K562 (cell line): ENCODE data around the gene TARBP1. TPM values are rescaled to one million over a fixed set of nuclear protein-coding genes. Genes with fewer than 3 reads are reported as not detected.

Experiments
- ATAC-seq: fragments of 200-7000 bp; cut with Tn5 transposase; 3 replicates; pipeline ENCODE4 v1.9.1; 2020; ENCODE audit warnings: moderate library complexity
- BruUV-seq: library from RNA; stranded (reverse); fragments of 400-500 nt; replicated peaks from 2 replicates; lab custom pipeline; 2021; lab: Mats Ljungman, UMichigan
- CTCF ChIA-PET: fragments of 300-600 bp; formaldehyde crosslinking; extraction: SDS; loops from one replicate; lab custom pipeline; 2021; ENCODE audit warnings: low intra/inter-chr PET ratio; lab: Yijun Ruan, JAX
- POLR2A ChIA-PET: fragments of 300-600, 350-650 bp; sonication (Branson Sonifier 250); formaldehyde crosslinking; extraction: SDS; loops from one replicate; lab custom pipeline; 2021; ENCODE audit warnings: antibody characterized with exemption, inconsistent platforms; lab: Yijun Ruan, JAX
- DNase-seq, 4 experiments: peaks; one replicate each; pipeline versions ENCODE4 v3.0.0 to v3.0.0-alpha.2; 2011 to 2018; ENCODE audit warnings: low spot score in 3 of 4, mixed read lengths in 3 of 4; ENCODE audit errors: extremely low read depth in 1 of 4
- FAIRE-seq: peaks from 2 replicates; lab custom pipeline; 2011; peaks lifted over from hg19 to GRCh38; lab: Jason Lieb, UNC
- H2AFZ ChIP-seq: 2 replicates; pipeline ENCODE4 v1.6.0; 2011; ENCODE audit warnings: low read depth, low read length, control low read depth, inconsistent platforms
- H3K27ac ChIP-seq: fragments of 200-600 bp; 3 replicates; pipeline ENCODE4 v1.8.0; 2011; ENCODE audit warnings: low read depth, mild to moderate bottlenecking, control low read depth, inconsistent platforms, low read length, moderate library complexity, mixed read lengths; ENCODE audit errors: extremely low read depth
- H3K27me3 ChIP-seq, 2 experiments: fragments of 300-600 bp in 1 of 2; 2 replicates in 1 of 2; 3 replicates in 1 of 2; pipeline versions ENCODE4 v1.6.0 to v1.8.0; 2011; ENCODE audit warnings: inconsistent platforms in 2 of 2, low read length in 2 of 2, mild to moderate bottlenecking in 1 of 2, mixed read lengths in 1 of 2, moderate library complexity in 1 of 2; ENCODE audit not compliant: control insufficient read depth in 2 of 2, insufficient read depth in 2 of 2
- H3K36me3 ChIP-seq: fragments of 300-600 bp; 3 replicates; pipeline ENCODE4 v1.8.0; 2011; ENCODE audit warnings: mild to moderate bottlenecking, low read length, inconsistent platforms; ENCODE audit not compliant: control insufficient read depth, insufficient read depth
- H3K4me1 ChIP-seq, 2 experiments: fragments of 200-600 bp in 1 of 2; replicated peaks in 1 of 2; 2 replicates in 1 of 2; 3 replicates in 1 of 2; pipeline versions ENCODE4 v1.5.1 to v1.8.0; 2011; ENCODE audit warnings: inconsistent platforms in 2 of 2, low read length in 2 of 2, mild to moderate bottlenecking in 1 of 2, mixed read lengths in 1 of 2, moderate library complexity in 1 of 2; ENCODE audit not compliant: control insufficient read depth in 2 of 2, insufficient read depth in 2 of 2
- H3K4me2 ChIP-seq: 2 replicates; pipeline ENCODE4 v1.6.1; 2011; ENCODE audit warnings: low read length, control low read depth, inconsistent platforms, mixed read lengths; ENCODE audit not compliant: insufficient read depth
- H3K4me3 ChIP-seq: fragments of 200-600 bp; sonication (generic), shearing (Covaris generic); 2 replicates; pipeline ENCODE4 v1.5.1; 2016; ENCODE audit warnings: control low read depth, inconsistent platforms
- H3K79me2 ChIP-seq: fragments of 200-600 bp; 3 replicates; pipeline ENCODE4 v1.8.0; 2011; ENCODE audit warnings: low read length, inconsistent platforms; ENCODE audit not compliant: control insufficient read depth, insufficient read depth
- H3K9ac ChIP-seq, 2 experiments: 2 replicates each; pipeline versions ENCODE4 v1.6.0 to v1.6.1; 2011; ENCODE audit warnings: low read depth in 2 of 2, low read length in 2 of 2, control low read depth in 1 of 2, inconsistent platforms in 1 of 2, mild to moderate bottlenecking in 1 of 2, mixed read lengths in 1 of 2; ENCODE audit not compliant: insufficient read depth in 1 of 2
- H3K9me1 ChIP-seq: one replicate; pipeline ENCODE4 v1.6.0; 2011; ENCODE audit warnings: inconsistent platforms, mild to moderate bottlenecking, low read length, moderate library complexity; ENCODE audit not compliant: control insufficient read depth, insufficient read depth
- H3K9me3 ChIP-seq: replicated peaks from 2 replicates; pipeline ENCODE4 v1.5.1; 2011; ENCODE audit warnings: low read depth, low read length, inconsistent platforms; ENCODE audit not compliant: control insufficient read depth, insufficient read depth
- H4K20me1 ChIP-seq: replicated peaks from 2 replicates; pipeline ENCODE4 v1.6.1; 2011; ENCODE audit warnings: low read length, inconsistent platforms, mixed read lengths; ENCODE audit not compliant: control insufficient read depth, insufficient read depth
- CBFA2T2 ChIP-seq: fragments of 450-650 bp; conservative IDR thresholded peaks from 2 replicates; pipeline ENCODE4 v1.6.1; 2017; ENCODE audit warnings: mild to moderate bottlenecking
- CTCF ChIP-seq, 3 experiments: IDR thresholded peaks in 2 of 3; conservative IDR thresholded peaks in 1 of 3; 2 replicates each; pipeline ENCODE4 v1.5.1; 2011 to 2012; ENCODE audit warnings: low read length in 3 of 3, mild to moderate bottlenecking in 3 of 3, control low read depth in 2 of 3, improper control_type of control experiment in 1 of 3, inconsistent platforms in 1 of 3, low read depth in 1 of 3, mixed read lengths in 1 of 3, moderate library complexity in 1 of 3; ENCODE audit not compliant: insufficient read depth in 2 of 3
- HDAC1 ChIP-seq, 2 experiments: fragments of 450-650 bp; IDR thresholded peaks; 2 replicates each; pipeline ENCODE4 v1.6.1; 2016 to 2017; ENCODE audit warnings: inconsistent platforms in 1 of 2, mild to moderate bottlenecking in 1 of 2, moderate library complexity in 1 of 2
- MYNN ChIP-seq, 2 experiments: sonication (generic); formaldehyde crosslinking in 1 of 2; IDR thresholded peaks; 2 replicates each; pipeline versions ENCODE4 v1.5.0 to v1.6.1; 2016 to 2020; ENCODE audit warnings: antibody characterized with exemption in 1 of 2, missing genetic modification reagents in 1 of 2
- PHB2 ChIP-seq: fragments of 450-650 bp; IDR thresholded peaks from 2 replicates; pipeline ENCODE4 v1.6.1; 2017; ENCODE audit warnings: low read depth
- POU5F1 ChIP-seq: fragments of 150-350 bp; IDR thresholded peaks from 2 replicates; pipeline ENCODE4 v1.6.1; 2014; ENCODE audit warnings: borderline replicate concordance, low read length, low read depth, mild to moderate bottlenecking; ENCODE audit not compliant: partially characterized antibody
- RAD21 ChIP-seq, 2 experiments: fragments of 250-450 bp in 1 of 2; fragments of 450-650 bp in 1 of 2; sonication (Bioruptor Pico) in 1 of 2; formaldehyde crosslinking in 1 of 2; IDR thresholded peaks in 1 of 2; conservative IDR thresholded peaks in 1 of 2; 2 replicates each; pipeline versions ENCODE4 v1.4.0 to v1.8.0; 2020 to 2022; ENCODE audit warnings: mild to moderate bottlenecking in 2 of 2, moderate library complexity in 1 of 2
- SMC3 ChIP-seq: conservative IDR thresholded peaks from 2 replicates; pipeline ENCODE4 v1.6.1; 2011; ENCODE audit warnings: low read depth, low read length, improper control_type of control experiment; ENCODE audit not compliant: insufficient read depth
- STAT6 ChIP-seq: sonication (generic); formaldehyde crosslinking; IDR thresholded peaks from 2 replicates; pipeline ENCODE4 v1.8.1; 2023; ENCODE audit warnings: mild to moderate bottlenecking, missing genetic modification reagents
- TBL1XR1 ChIP-seq, 2 experiments: IDR thresholded peaks; 2 replicates each; pipeline ENCODE4 v1.6.1; 2012; ENCODE audit warnings: improper control_type of control experiment in 2 of 2, low read length in 2 of 2, mild to moderate bottlenecking in 1 of 2
- TFAP4 ChIP-seq: sonication (generic); formaldehyde crosslinking; IDR thresholded peaks from 2 replicates; pipeline ENCODE4 v1.8.0; 2022; ENCODE audit warnings: missing genetic modification reagents, mild to moderate bottlenecking, moderate library complexity, borderline replicate concordance
- THRB ChIP-seq: fragments of 450-650 bp; formaldehyde crosslinking; conservative IDR thresholded peaks from 2 replicates; pipeline ENCODE4 v1.4.0; 2022; ENCODE audit warnings: mild to moderate bottlenecking, missing genetic modification characterization
- ZNF384 ChIP-seq: IDR thresholded peaks from 2 replicates; pipeline ENCODE4 v1.6.1; 2012; ENCODE audit warnings: low read depth, low read length, improper control_type of control experiment
- whole genome bisulfite sequencing: fragments of 100-300 bp; shearing (Covaris generic); methylation state at CpG from one replicate; pipeline ENCODE4 v1.1.6; 2016; ENCODE audit warnings: low coverage, mixed read lengths; ENCODE audit not compliant: insufficient coverage; ENCODE audit errors: missing lambda C conversion rate; 5-methylcytosine and 5-hydroxymethylcytosine counted together
- in situ Hi-C: fragments of 300-500 bp; cut with MboI; formaldehyde crosslinking; loops from 4 replicates; pipeline ENCODE4 v1.15.0; 2018; ENCODE audit warnings: inconsistent platforms, mixed read lengths
- intact Hi-C: fragments of 100-400 bp; cut with micrococcal nuclease; formaldehyde crosslinking; loops from 2 replicates; pipeline ENCODE4 v1.14.2; 2022
- polyA plus RNA-seq, 8 experiments: library from polyadenylated mRNA; depleted of rRNA in 4 of 8; stranded (reverse) in 5 of 8; unstranded in 3 of 8; fragments of >200 nt; fragmentation: Nextera tagmentation in 2 of 8; fragmentation: Illumina TruSeq in 1 of 8; extraction: Ambion mirVana in 2 of 8; extraction: Trizol in 1 of 8; gene quantifications; 2 replicates each; pipeline versions ENCODE4 v1.2.1 to v1.2.3, GENCODE V29; 2011 to 2014; ENCODE audit warnings: inconsistent platforms in 1 of 8, missing spikeins in 1 of 8
- total RNA-seq, 7 experiments: library from RNA; depleted of rRNA in 6 of 7; stranded (reverse); fragments of >200 nt in 6 of 7; fragmentation: Illumina TruSeq in 2 of 7; extraction: Trizol in 2 of 7; gene quantifications; 2 replicates each; pipeline versions ENCODE4 v1.2.1 to v1.2.3, GENCODE V29; 2011 to 2021; ENCODE audit warnings: low replicate concordance in 1 of 7

Gene TARBP1
- total and polyA plus RNA-seq, 9 of the 15 experiments (the other 6 are each of a cell fraction or from before 2014, with no cell fraction given), result 8.8 to 48.0 (median 22.9) TPM

DNA sequence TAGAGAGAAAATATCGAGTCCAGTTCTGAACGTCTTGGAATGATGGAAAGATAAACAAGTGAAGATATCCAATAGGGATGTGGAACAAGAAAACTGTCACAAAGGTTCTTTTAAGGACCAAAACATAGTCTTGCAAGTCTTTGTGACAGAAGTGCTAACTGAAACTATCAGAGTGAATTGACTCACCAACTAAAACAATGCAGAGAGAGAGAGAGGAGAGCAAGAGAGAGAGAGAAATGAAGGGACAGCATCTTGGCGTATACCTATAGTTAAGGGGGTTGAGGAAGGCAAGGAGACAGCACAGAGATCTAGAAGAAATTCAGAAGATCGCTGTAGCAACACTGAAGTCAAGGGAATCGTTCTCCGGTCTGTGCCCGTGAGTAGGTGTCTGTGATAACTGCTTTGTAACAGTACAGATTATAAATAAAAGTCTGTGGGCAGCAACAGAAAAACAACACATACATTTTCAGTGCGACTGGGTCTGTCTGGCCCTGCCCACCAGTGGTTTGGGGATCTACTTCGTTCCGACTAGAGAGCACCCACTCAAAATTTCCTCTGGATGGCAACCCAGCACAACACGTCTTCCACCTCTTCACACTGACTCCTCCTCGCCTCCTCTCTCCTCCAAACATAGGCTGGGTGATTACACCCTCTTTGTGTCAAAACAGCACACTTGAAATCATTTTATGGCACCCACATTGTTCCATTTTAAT, 110.5 kb downstream of the TARBP1 start:
- H2AFZ ChIP-seq, result peak overlapping the region; percentile 90
- DNase-seq, result peak in 2 of 4 experiments; percentile 32 to 48
- peak; percentile 22 to 35 (median 30); a peak in 3 of 6 replicates for TF ChIP-seq CTCF (IDR thresholded peaks at IDR 0.05 in 2 of 3, conservative IDR thresholded peaks at IDR 0.05 in 1 of 3; ENCODE audit: insufficient read depth in 2 of 3, low read depth in 1 of 3, low read length in 3 of 3)
- TF ChIP-seq CBFA2T2, result no peak
- TF ChIP-seq TFAP4 (CRISPR knock-in tag), result no peak
- TF ChIP-seq TBL1XR1 (IDR thresholded peaks at IDR 0.05; ENCODE audit: low read length in 2 of 2), result no peak
- TF ChIP-seq THRB (CRISPR knock-in tag), result no peak
- TF ChIP-seq HDAC1 (IDR thresholded peaks at IDR 0.05), result 0 out of 4 replicates have a peak, but pooled peaks of 1 of the 2 experiments have one; percentile 20
- 0 out of 2 replicates have a peak, but pooled peaks have one; percentile 18 for TF ChIP-seq PHB2
- 0 out of 2 replicates have a peak, but pooled peaks have one; percentile 24 for TF ChIP-seq MYNN (IDR thresholded peaks at IDR 0.05)
- TF ChIP-seq MYNN (CRISPR knock-in tag; IDR thresholded peaks at IDR 0.05), result no peak
- TF ChIP-seq ZNF384, result no peak
- peak; percentile 47 to 62 for TF ChIP-seq RAD21 (CRISPR knock-in tag; conservative IDR thresholded peaks at IDR 0.05 in 1 of 2, IDR thresholded peaks at IDR 0.05 in 1 of 2)
- TF ChIP-seq POU5F1, result peak; percentile 19
- TF ChIP-seq SMC3, result 0 out of 2 replicates have a peak, but pooled peaks have one; percentile 6
- 0 out of 2 replicates have a peak, but pooled peaks have one; percentile 55 for TF ChIP-seq STAT6 (CRISPR knock-in tag)

More for the DNA sequence above, 110.5 kb downstream of the TARBP1 start:
- Histone ChIP-seq H3K9me1 (no peaks in the 10 kb centered on the region), H3K36me3 (no peaks in the 10 kb centered on the region; the same call in 2 of the 3 replicates), H3K4me2 (peak overlapping the region; percentile 2; the same call in 1 of the 2 replicates), H3K9me3 (no peaks in the 10 kb centered on the region), H3K27ac (no peak overlapping the region), H3K9ac (no peak overlapping the region; a peak in 2 of 4 replicates), H3K4me3 (no peak overlapping the region), H3K79me2 (peaks cover 20% of the 10 kb centered on the region), H3K27me3 (no peaks in the 10 kb centered on the region), H4K20me1 (no peaks in the 10 kb centered on the region), H3K4me1 (peaks cover 5 to 28% of the 10 kb centered on the region in 2 experiments)
- WGBS, result 44% methylated on average over 12 of the region's 12 CpGs
- CTCF ChIA-PET, result interaction anchor here (0.7 kb wide), 1 partner anchor 723 kb away, joined by 3 read pairs; no protein-coding TSS in a partner anchor
- peak; percentile 9 for ATAC-seq
- in situ Hi-C loops (no loop called here), intact Hi-C loops (no loop called here)
- POLR2A ChIA-PET, result no interaction called here
- no peak for FAIRE-seq
- no TSS peak for BruUV-seq
